EL (cell line): ENCODE measurements around the gene CCDC51.
"Not testable (repeated sequence)": the region's sequence is repeated elsewhere in the genome, so short reads cannot be mapped to it uniquely, and the experiment has no call there.

Experiments
- DNase-seq: peaks from one replicate; pipeline ENCODE4 v3.0.0-alpha.2; 2016

CCDC51 gene

DNA sequence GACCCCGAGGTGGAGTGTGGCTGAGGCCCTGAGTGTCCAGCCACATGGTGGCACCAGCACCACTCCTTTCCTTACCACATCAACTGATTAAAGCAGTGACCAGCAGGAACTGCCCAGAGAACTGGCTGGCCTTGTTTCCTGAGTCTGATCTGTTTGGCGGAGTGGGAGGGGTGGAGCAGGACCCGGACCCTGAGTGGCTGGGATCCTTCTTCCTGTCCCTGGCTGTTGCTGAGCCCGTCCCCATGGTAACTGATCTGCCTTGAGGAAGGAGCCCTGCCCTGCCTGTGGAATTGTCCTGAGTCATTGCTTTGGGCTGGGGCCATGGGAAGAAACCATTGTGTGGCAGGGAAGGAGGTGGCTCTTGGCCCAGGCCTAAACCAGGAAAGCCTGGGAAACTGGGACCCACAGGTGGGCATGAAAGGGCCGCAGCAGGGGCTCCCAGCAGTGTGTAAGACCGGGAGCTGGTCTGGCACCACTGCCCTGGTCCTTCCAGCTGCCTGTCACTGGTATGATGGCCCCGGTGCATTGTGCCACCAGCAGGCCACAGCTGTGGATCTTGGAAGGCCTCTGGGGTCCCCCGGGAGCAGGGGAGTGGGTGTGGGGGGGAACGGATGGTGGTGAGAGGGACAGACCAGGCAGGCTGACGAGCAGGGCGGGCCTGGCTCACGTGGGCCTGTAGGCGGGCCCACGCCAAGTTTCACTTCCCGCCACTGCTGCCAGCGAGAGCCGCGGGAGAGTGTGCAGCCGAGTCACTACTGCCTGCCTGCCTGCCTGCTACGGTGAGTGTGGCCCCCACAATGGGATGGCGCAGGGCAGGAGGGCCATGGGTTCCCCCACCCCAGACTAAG lies 25.8 kb upstream of the CCDC51 start:
- peak; percentile 100 for DNase-seq

DNA sequence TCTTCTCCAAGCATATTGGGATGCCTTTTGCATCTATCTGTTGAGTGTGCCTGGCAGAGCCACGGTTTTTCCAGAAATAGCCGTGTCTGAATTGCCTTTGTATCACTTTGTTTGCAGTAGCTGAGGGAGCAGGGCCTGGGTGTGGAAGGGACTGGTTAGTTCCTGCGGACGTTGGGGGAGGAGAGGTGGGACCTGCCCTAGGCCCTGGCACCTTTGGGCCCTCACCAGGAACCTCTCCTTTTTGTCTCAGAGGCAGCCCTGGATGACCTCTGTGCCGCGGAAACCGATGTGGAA lies 25.3 kb upstream of the CCDC51 start:
- DNase-seq = no peak

DNA sequence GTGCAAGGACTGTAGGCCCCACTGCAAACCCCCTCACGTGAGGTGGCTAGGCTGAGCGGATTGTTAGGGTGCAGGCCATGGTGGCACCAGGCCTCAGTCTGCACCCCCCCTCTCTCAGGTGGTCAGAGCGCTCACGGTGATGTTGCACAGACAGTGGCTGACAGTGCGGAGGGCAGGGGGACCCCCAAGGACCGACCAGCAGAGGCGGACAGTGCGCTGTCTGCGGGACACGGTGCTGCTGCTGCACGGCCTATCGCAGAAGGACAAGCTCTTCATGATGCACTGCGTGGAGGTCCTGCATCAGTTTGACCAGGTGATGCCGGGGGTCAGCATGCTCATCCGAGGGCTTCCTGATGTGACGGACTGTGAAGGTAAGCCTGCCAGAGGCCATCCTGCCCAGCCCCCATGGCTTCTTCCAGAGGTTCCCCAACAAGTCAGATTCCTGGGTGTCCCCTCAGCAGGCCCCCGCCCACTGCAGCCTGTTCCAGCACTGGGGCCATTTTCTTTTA lies 24.8 kb upstream of the CCDC51 start:
- no peak for DNase-seq

DNA sequence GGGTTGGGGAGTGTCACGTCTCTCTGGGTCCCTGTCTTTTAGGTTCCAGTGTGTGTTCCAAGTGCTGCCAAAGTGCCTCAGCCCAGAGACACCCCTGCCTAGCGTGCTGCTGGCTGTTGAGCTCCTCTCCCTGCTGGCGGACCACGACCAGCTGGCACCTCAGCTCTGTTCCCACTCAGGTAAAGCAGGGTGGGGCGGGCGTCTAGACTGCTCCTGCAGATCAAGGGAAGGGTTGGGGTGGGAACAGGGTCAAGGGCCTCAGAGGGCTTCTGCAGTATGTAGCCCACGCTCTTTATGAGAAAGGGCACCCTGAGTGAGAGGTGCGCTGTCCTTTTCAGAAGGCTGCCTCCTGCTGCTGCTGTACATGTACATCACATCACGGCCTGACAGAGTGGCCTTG lies 23.8 kb upstream of the CCDC51 start:
- DNase-seq = no peak

DNA sequence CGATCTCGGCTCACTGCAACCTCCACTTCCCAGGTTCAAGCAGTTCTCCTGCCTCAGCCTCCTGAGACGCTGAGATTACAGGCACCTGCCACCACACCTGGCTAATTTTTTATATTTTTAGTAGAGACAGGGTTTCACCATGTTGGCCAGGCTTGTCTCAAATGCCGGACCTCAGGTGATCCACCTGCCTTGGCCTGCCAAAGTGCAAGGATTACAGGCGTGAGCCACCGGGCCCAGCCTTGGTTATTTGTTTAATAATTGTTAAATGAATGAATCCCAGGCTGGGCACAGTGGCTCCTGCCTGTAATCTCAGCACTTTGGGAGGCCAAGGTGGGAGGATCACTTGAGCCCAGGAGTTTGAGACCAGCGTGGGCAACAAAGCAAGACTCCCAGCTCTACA lies 21.8 kb upstream of the CCDC51 start:
- DNase-seq = not testable (repeated sequence)

DNA sequence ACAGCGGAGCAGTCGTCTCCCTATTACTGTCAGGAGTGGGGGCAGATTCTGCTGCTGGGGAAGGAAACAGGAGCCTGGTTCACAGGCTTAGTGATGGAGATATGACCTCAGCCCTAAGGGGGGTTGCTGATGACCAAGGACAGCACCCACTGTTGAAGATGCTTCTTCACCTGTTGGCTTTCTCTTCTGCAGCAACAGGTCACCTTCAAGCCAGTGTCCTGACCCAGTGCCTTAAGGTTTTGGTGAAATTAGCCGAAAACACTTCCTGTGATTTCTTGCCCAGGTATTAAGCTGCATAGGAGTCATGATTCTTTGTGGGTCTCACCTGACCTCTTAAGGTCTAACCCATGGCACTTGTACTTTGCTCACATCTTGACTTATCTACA lies 20.6 kb upstream of the CCDC51 start:
- no peak for DNase-seq

DNA sequence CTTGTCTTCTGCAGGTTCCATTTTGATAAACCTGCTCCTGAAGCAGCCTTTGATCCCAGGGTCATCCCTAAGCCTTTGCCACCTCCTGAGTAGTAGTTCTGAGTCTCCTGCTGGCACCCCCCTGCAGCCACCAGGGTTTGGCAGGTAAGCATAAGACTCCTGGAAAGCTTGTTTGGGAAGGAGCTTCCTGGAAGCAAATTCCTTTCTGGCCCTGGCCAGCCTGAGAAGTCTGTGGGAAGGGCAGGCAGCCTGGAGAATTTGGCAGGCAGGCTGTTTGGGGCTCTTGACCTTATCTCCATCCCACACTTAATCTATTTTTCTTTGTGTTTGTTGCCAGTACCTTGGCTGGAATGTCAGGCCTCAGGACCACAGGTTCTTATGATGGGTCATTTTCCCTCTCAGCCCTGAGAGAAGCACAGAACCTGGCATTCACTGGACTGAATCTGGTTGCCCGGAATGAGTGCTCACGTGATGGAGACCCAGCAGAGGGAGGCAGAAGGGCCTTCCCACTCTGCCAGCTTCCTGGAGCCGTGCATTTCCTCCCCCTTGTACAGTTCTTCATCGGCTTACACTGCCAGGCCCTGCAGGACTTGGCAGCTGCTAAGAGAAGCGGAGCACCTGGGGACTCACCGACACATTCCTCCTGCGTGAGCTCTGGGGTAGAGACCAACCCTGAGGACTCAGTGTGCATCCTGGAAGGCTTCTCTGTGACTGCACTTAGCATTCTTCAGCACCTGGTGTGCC lies 20.0 kb upstream of the CCDC51 start:
- DNase-seq = no peak

DNA sequence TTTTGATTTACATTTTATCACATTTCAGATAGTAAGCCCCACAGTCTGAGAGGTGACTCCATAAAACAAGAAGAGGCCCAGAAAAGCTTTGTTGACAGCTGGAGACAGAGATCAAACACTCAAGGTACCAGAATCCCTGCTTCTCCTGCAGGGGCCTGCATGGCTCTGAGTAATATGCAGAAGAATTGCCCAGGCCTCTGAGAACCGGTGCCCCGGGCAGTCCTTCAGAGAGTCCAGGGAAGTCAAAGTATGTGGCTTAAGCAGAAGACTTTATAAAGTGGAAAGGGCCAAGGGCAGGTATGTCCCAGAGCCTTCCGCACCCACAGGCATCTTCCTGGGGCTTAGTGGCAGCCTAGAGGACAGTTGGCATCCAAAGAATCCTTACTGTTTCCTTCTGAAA lies 19.4 kb upstream of the CCDC51 start:
- DNase-seq = no peak

DNA sequence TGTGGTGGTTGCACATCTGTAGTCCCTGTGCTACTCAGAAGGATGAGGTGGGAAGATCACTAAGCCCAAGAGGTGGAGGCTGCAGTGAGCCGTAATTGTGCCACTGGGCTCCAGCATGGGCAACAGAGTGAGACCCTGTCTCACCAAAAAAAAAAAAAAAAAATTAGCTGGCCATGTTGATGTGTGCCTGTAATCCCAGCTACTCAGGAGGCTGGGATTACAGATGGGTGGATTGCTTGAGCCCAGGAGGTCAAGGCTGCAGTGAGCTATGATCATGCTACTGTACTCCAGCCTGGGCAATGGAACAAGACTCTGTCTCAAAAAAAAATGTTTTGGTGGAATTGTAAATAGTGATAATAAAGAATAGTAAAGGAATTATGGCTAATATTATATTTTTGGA lies 16.5 kb upstream of the CCDC51 start:
- no peak for DNase-seq

DNA sequence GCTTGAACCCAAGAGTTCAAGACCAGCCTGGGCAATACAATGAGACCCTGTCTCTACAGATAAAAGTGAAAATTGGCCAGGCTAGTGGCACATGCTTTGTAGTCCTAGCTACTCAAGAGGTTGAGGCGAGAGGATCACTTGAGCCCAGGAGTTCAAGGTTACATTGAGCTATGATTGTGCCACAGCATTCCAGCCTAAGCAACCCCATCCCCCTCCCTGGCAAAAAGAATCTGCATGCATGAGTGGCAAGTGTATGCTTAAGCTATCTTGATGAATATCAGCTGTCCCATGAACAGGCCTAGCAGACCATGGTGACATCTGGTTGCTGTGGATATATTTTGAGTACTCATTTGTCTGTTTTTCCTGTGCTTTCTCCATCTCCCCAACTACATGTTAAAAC lies 11.4 kb upstream of the CCDC51 start:
- DNase-seq = no peak

DNA sequence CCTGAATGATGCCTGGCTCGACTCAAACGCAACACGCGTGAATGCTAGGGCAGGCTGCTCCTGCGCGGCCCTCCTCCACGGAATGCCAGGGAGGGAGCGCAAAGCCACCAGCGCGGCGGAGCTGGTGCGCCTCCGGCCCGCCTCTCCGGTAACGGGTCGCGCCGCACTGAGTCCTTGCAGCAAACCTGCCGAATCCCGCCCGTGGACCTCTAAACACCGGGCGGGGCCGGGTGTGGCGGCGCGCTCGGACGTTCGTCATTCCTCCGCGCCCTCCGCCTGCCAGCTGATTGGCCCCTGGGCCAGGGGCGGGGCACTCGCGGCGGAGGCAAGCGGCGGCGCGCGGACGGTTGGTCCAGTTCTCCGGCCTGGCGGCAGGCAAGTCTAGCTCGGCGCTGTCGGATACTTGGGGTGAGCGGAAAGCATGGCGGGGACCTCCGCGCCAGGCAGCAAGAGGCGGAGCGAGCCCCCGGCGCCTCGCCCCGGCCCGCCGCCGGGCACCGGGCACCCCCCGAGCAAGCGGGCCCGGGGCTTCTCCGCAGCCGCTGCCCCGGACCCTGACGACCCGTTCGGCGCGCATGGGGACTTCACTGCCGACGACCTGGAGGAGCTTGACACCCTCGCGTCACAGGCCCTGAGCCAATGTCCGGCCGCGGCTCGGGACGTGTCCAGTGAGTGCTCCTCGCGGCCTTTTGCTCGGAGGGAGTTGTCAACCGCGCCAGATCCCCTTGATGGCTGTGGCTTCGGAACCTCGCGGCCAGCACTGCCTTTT lies 6.7 kb upstream of the CCDC51 start, which contains the start of gene ATRIP:
Gene ATRIP, plus strand, starts transcription at position 313 of the 769 bp plus-strand sequence. Its CDS starts 109 bp downstream, at position 422.
- peak; percentile 90 for DNase-seq

DNA sequence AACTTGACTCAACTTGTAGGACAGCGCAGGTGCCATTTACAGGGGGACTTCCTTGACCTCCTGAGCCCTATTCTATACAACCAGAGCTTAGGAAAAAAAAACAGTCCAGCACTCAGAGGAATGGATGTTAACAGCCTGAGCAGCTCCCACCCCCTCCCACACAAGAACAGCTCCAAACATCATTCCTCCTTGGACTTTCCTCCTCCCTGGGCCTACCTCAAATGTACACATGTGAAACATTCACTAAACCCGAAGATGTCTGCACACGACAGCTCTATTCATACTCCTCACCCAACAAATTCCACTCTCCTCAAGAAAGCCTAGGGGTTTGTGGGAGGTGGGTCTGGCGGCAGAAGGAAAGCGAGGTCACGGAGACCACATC lies 6.1 kb upstream of the CCDC51 start:
- DNase-seq = no peak

DNA sequence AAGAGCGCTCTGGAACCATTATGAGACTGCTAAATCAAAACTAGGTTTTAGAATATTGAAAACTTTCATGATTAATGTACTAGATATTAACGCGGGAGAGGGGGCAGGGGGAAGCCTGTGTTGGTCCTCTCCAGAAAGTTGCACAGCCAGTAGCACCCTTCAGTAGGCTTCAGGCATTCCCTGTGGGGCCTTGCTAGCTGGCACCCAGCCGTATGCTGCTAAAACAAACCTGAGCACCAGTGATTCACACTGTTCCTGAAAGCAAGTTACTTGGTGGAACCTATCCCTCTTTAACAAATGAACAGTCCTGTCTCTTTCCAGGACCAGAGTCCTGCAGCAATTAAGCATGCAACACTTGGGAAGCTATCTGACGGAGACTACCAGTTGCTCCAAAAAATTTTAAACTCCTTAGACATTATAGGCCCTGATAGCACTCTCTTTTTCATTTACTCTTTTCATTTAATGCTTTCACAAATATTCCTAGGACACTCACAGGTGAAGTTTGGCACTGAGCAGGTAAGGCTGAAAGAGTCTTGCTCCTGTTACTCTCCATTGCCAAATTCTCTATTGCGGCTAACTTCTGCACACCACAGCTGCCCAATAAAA lies 5.5 kb upstream of the CCDC51 start:
- no peak for DNase-seq

DNA sequence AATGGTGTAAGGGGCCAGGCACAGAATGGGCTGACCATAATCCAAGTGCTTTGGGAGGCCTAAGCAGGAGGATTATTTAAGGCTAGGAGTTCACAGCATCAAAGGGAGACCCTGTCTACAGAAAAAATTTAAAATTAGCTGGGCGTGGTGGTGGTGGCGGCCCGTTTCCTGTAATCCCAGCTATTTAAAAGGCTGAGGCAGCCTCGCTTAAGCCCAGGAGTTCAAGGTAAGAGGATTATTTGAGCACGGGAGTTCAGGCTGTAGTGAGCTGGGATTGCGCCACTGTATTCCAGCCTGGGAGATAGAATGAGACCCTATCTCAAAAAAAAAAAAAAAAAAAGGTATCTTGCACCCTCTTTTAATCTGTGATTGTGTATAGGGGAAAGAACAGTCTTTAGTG lies 2.0 kb upstream of the CCDC51 start:
- no peak for DNase-seq

DNA sequence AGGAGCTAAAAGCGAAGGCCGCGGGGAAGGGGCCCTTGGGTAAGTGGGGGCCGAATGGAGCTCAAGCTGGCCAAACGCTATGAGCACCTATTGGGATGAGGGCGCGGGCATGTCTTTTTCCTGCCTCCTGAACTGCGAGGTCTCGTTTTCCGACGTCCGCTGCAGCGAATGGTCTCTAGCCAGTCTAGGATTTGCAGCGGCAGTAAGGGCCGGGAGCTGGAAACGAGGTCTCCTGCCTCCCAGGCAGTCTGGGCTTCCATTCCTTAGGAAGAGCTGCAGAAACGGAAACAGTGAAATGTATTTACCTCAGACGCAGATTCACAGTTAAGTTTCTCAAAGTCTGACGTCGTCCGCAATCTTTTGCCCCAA lies 655 bp upstream of the CCDC51 start:
- DNase-seq = peak; percentile 21

DNA sequence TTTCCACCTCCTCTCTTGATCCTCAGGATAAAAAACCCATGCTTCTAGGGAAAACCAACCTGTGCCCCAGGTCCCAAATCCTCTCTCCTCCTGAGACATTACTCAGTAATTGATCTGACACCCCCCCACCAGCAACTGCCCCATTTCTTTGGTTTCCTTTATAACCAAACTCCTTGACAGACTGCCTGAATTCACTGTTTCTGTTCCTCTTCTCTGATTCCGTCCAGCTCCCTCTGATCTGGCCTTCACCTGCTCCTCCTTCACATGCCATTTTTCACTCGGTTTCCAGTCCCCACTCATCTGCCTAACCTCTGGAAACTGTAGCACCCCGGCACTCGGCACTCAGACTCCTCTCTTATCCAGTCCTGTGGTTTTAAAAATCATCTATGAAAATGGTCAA lies 2.1 kb downstream of the CCDC51 start:
- DNase-seq = no peak

DNA sequence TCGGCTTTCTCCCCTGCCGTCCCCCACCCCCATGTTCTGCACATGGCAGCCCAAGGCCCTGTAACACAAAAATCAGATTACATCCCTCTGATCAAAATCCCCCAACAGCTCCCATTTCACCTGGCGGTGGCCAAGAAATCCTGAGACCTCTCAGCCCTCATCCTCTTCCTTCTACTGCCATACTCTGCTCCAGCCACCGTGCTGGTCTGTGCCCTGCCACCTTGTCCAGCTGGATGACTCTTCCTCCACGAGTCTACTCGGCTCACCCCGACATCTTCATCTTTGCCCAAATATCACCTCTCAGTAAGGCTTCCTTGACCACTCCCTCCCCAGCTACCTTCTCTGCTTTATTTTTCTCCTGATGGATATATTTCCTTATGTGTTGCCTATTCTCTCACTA lies 3.1 kb downstream of the CCDC51 start:
- DNase-seq = no peak

DNA sequence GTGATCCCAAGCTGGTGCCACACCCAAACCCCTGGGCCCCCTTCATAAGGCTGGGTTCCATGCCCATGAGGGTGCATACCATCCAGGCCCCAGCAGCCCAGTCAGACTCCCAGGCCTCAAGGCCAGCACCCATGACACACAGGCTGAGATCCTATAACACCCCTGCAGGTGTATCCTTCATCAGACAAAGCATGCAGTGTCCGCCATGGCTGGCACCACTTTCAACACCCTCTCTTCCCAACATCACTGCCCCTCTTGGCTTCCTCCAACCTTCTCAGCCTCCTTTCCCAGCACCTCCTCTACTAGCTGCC lies 3.5 kb downstream of the CCDC51 start:
- no peak for DNase-seq

DNA sequence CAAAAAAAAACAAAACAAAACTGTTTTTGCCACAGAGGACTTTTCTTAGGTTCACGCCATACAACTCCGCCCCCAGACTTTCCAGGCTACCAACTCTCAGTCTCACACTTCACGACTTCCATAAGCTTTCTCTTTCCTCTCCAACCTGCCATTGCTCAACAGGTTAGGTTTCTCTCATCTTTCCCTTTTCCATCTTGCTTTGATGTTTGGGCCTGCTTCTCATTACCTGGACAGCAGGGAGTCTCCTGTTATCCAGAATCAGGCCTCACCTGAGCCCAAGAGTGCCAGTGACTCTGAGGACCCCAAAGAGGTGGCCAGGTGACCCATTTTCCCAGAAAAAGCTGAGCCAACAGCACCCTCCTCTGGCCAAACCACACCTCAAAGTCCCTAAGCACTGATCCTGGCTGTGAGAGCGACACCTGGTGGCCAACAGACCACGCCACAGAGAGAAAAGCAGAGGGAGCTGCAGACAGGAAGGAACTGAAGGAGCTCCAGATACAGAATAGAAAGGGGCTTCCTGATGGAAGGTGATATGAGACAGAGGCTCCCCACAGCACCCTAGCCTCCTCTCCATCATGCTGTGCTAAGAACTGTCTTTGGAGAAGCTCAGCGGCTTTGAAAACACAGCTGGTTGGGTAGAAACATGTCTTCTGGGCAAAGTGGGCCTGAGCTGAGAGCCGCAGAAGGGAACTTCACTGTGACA lies 4.0 kb downstream of the CCDC51 start:
- DNase-seq = peak; percentile 79

DNA sequence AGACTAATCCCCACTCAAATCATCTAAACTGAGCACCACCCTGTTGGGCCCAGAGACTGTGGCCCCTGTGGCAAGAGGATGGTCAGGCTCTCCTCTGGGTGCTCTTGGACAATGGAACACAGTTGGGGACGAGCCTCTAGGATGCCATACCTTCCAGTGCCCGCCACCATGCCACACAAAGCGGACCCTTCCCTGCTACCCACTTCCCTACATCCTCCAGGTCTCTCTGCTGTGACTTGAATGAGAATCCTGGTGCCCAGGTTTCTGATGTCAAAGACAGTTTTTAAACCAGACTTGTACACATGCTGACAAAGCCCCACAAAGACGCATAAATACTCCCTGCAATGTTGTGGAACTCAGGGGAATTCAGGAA lies 4.7 kb downstream of the CCDC51 start:
- no peak for DNase-seq

DNA sequence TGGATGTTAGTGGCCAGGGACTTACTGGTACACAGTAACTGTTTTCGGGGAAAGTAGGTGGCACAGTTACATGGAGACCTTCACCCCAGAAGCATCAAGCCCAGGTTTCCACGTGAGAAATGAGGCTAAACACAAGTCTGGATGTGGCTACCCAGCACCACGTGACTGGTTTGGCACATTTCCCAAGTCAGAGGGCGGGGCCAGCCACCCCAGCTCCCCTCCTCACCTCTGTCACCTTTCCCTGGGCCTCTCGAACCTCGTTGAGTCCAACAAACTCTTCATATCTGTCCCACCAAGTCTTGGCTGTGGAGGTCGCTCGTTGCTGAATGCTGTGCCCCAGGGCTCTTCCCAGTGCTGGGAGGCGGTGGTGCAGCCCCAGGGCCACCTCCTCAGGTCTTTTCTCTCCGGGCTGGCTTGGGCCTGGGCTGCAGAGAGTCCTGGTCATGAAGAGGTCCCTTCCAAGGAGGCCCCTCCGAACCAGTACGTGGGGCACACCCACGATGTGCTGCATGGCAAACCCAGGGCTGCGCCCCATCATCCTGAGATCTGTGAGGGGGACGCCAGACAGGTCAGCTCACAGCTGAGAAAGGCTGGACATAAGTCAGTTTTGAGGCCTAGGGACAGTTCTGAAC lies 5.2 kb downstream of the CCDC51 start:
- no peak for DNase-seq

DNA sequence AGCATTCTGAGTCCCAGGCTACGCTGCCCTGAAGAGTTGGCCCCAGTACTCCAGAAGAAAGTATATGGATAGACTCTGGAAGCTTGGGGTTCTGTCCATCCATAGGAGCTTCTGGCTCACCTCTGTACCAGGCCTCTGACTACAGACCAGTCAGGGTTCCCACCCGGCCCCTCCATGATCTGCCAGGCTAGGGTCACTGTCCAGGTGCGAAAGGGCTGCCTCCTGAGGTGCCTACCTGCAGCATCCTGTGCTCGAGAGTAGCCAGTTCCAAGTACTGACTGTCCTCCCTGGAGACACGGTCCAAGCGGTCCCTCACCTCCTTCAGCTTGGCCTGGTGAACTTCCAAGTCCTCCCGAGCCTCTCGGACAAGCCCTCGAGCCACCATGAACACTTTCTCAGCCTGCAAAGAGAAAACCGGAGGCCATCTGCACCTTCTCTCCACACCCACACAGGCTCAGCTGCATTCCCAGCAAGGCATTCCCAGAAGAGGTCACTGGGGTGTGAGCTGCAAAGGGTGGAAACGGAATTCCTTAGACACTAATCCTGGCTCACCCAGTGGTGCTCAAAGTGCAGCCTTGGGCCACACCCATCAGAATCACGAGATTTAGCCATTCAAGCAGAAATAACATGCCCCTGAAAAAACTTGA lies 6.3 kb downstream of the CCDC51 start:
- DNase-seq = peak; percentile 42
